ENCODE measurements around the gene POP4. TPM values are rescaled to one million over a fixed set of nuclear protein-coding genes. Genes with fewer than 3 reads are reported as not detected.

POP4 gene
- total and polyA plus RNA-seq, 2 of the 4 experiments (the other 2 are of a cell fraction) = 65.1 to 87.2 TPM

DNA sequence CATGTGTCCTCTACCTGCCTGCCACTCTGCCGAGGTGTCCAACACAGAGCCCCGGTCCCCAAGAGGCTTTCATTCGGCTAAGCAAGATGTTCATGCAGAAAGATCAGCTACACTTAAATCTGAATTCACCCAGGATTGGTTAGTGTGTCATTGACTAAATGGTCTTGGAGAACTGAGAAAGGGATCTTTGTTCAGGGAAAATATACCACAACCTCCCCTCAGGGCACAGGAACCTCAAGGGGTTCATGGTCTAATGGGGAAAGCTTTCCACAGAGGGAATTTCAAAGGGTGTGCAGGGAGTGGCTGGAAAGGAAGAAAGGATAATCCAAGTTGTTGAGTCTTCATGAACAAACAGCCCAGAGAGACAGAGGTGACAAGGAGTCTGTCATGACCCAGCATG lies 14.4 kb upstream of the POP4 start:
- H3K4me3 ChIP-seq (ENCODE audit: insufficient read depth, low read depth, low read length) = no peak overlapping the region
- H3K4me1 ChIP-seq (ENCODE audit: control insufficient read depth, insufficient read depth, low read length) = no peaks in the 10 kb centered on the region
- no peak for TF ChIP-seq NFE2L2 (IDR thresholded peaks at IDR 0.05; ENCODE audit: low read depth, low read length)
- TF ChIP-seq MXI1 (IDR thresholded peaks at IDR 0.05; ENCODE audit: borderline replicate concordance, low read depth, low read length) = no peak
- TF ChIP-seq RFX5 (IDR thresholded peaks at IDR 0.05; ENCODE audit: low read depth, low read length) = no peak
- no peak for TF ChIP-seq MAFK (IDR thresholded peaks at IDR 0.05; ENCODE audit: low read depth, low read length)
- TF ChIP-seq FOS (IDR thresholded peaks at IDR 0.05; ENCODE audit: low read depth, low read length) = no peak
- TF ChIP-seq, protein P1, sequence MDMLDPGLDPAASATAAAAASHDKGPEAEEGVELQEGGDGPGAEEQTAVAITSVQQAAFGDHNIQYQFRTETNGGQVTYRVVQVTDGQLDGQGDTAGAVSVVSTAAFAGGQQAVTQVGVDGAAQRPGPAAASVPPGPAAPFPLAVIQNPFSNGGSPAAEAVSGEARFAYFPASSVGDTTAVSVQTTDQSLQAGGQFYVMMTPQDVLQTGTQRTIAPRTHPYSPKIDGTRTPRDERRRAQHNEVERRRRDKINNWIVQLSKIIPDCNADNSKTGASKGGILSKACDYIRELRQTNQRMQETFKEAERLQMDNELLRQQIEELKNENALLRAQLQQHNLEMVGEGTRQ (IDR thresholded peaks at IDR 0.05; ENCODE audit: low read depth, low read length) = no peak
- TF ChIP-seq POLR2A (IDR thresholded peaks at IDR 0.05; ENCODE audit: low read depth, low read length) = no peak
- TF ChIP-seq RAD21 (IDR thresholded peaks at IDR 0.05; ENCODE audit: low read length) = no peak
- TF ChIP-seq RCOR1 (IDR thresholded peaks at IDR 0.05; ENCODE audit: insufficient replicate concordance, low read length) = no peak
- TF ChIP-seq CEBPB (IDR thresholded peaks at IDR 0.05; ENCODE audit: low read depth, low read length) = no peak
- TF ChIP-seq BHLHE40 (IDR thresholded peaks at IDR 0.05; ENCODE audit: low read depth, low read length) = no peak
- no peak for TF ChIP-seq CHD1 (IDR thresholded peaks at IDR 0.05; ENCODE audit: low read depth, low read length)
- no peak for TF ChIP-seq MAZ (IDR thresholded peaks at IDR 0.05; ENCODE audit: borderline replicate concordance, low read depth, low read length)
- TF ChIP-seq, protein P2, sequence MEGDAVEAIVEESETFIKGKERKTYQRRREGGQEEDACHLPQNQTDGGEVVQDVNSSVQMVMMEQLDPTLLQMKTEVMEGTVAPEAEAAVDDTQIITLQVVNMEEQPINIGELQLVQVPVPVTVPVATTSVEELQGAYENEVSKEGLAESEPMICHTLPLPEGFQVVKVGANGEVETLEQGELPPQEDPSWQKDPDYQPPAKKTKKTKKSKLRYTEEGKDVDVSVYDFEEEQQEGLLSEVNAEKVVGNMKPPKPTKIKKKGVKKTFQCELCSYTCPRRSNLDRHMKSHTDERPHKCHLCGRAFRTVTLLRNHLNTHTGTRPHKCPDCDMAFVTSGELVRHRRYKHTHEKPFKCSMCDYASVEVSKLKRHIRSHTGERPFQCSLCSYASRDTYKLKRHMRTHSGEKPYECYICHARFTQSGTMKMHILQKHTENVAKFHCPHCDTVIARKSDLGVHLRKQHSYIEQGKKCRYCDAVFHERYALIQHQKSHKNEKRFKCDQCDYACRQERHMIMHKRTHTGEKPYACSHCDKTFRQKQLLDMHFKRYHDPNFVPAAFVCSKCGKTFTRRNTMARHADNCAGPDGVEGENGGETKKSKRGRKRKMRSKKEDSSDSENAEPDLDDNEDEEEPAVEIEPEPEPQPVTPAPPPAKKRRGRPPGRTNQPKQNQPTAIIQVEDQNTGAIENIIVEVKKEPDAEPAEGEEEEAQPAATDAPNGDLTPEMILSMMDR (conservative IDR thresholded peaks at IDR 0.05; ENCODE audit: low read depth, low read length) = no peak
- no TSS peak for BruUV-seq (replicated peaks)
- no peak overlapping the region for H3K4ac ChIP-seq (ENCODE audit: low read depth, low read length)
- H3K79me1 ChIP-seq (ENCODE audit: low read depth in 1 of 2, low read length in 2 of 2) = no peaks in the 10 kb centered on the region
- in situ Hi-C loops (cut with MboI; ENCODE audit: low sequenced_read_pairs) = no loop called here
- H3K9me1 ChIP-seq (ENCODE audit: insufficient read depth, low read length) = no peaks in the 10 kb centered on the region
- H4K8ac ChIP-seq (ENCODE audit: low read depth in 2 of 2, low read length in 2 of 2) = no peak overlapping the region
- H3K56ac ChIP-seq (ENCODE audit: extremely low read depth, insufficient read depth, low read length) = no peak overlapping the region
- no peak overlapping the region for H2BK20ac ChIP-seq (ENCODE audit: low read depth, low read length)
- no peak overlapping the region for H2BK5ac ChIP-seq (ENCODE audit: low read depth, low read length, poor library complexity, severe bottlenecking)
- no peak overlapping the region for H3K4me2 ChIP-seq (ENCODE audit: low read depth, low read length)
- no peak overlapping the region for H3K18ac ChIP-seq (ENCODE audit: low read depth, low read length)
- no peak overlapping the region for H3K9ac ChIP-seq (ENCODE audit: low read depth, low read length)
- ATAC-seq (ENCODE audit: low read depth) (no peak), DNase-seq (no peak)
- H2AFZ ChIP-seq (replicated peaks; ENCODE audit: low read length, poor library complexity) = no peak overlapping the region
- no CpG with 5 or more reads among the region's 3 CpGs for WGBS, 2 experiments (ENCODE audit: extremely low coverage in 2 of 2, insufficient read length in 1 of 2)
- ChIA-PET POLR2A (ENCODE audit: unreplicated experiment) (no interaction called here), CTCF (no interaction called here)
- no peaks in the 10 kb centered on the region for H3K9me3 ChIP-seq (ENCODE audit: control insufficient read depth, insufficient read depth, low read length)
- no peak overlapping the region for H3K27ac ChIP-seq (ENCODE audit: insufficient read depth, low read length)
- H3K36me3 ChIP-seq (ENCODE audit: control insufficient read depth, insufficient read depth, low read length) = no peaks in the 10 kb centered on the region
- no peak overlapping the region for H2AK5ac ChIP-seq (ENCODE audit: low read depth, low read length)
- no peak overlapping the region for H3K23ac ChIP-seq (ENCODE audit: low read depth, low read length)
- no peak overlapping the region for H3K14ac ChIP-seq (replicated peaks; ENCODE audit: low read depth, low read length)
- no peaks in the 10 kb centered on the region for H4K20me1 ChIP-seq (ENCODE audit: insufficient read depth, low read length)
- H2AK9ac ChIP-seq (replicated peaks; ENCODE audit: low read depth, low read length, poor library complexity) = no peak overlapping the region
- H4K91ac ChIP-seq (ENCODE audit: insufficient read depth, low read depth, low read length) = no peak overlapping the region
- no peak overlapping the region for H4K5ac ChIP-seq (ENCODE audit: low read depth, low read length)
- no peak overlapping the region for H2BK15ac ChIP-seq (ENCODE audit: low read depth, low read length)
- no peak overlapping the region for H2BK120ac ChIP-seq (ENCODE audit: low read depth, low read length)
- intact Hi-C loops (cut with micrococcal nuclease) = no loop called here
- dilution Hi-C loops (cut with HindIII; ENCODE audit: low sequenced_read_pairs, unreplicated experiment) = no loop called here
- peaks cover 12% of the 10 kb centered on the region for H3K27me3 ChIP-seq (ENCODE audit: control insufficient read depth, insufficient read depth, low read length)
